Fibroblast of peridontal ligament (primary cell): ENCODE results near the gene AP3B2.
A peak's percentile ranks its signal among the peaks of the same experiment; 100 is the strongest.

Experiments
- DNase-seq: peaks from one replicate; pipeline ENCODE4 v3.0.0-alpha.2; 2010; ENCODE audit errors: extremely low read depth

The AP3B2 gene

GRCh38 chr15:82698711-82699345 is 10.8 kb downstream of the AP3B2 start:
- no peak for DNase-seq

- DNase-seq: no peak
Observed at GRCh38 chr15:82697735-82698407, 11.8 kb downstream of the AP3B2 start.

GRCh38 chr15:82692171-82692570 is 17.5 kb downstream of the AP3B2 start:
- DNase-seq: no peak

- DNase-seq: no peak
Observed at GRCh38 chr15:82689147-82689546, 20.5 kb downstream of the AP3B2 start.

- DNase-seq: no peak
Observed at GRCh38 chr15:82688691-82689090, 21.0 kb downstream of the AP3B2 start.

- DNase-seq: no peak
Observed at GRCh38 chr15:82681371-82681770, 28.3 kb downstream of the AP3B2 start.

GRCh38 chr15:82680200-82681102 is 29.2 kb downstream of the AP3B2 start:
- no peak for DNase-seq

- no peak for DNase-seq
Observed at GRCh38 chr15:82679626-82680199, 30.0 kb downstream of the AP3B2 start.

- no peak for DNase-seq
Observed at GRCh38 chr15:82677720-82678323, 31.9 kb downstream of the AP3B2 start.

- no peak for DNase-seq
Observed at GRCh38 chr15:82674873-82675272, 34.8 kb downstream of the AP3B2 start.

GRCh38 chr15:82670699-82671098 is 39.0 kb downstream of the AP3B2 start:
- DNase-seq: no peak

- DNase-seq: no peak
Observed at GRCh38 chr15:82666606-82667005, 43.1 kb downstream of the AP3B2 start.

- no peak for DNase-seq
Observed at GRCh38 chr15:82664021-82664420, 45.7 kb downstream of the AP3B2 start.

GRCh38 chr15:82663186-82663600 is 46.5 kb downstream of the AP3B2 start:
- DNase-seq: peak; percentile 45

GRCh38 chr15:82662641-82663040 is 47.0 kb downstream of the AP3B2 start:
- no peak for DNase-seq

GRCh38 chr15:82660378-82660777 is 49.3 kb downstream of the AP3B2 start:
- no peak for DNase-seq

- DNase-seq: no peak
Observed at GRCh38 chr15:82656641-82657266, 52.9 kb downstream of the AP3B2 start.

GRCh38 chr15:82655606-82656005 is 54.1 kb downstream of the AP3B2 start:
- no peak for DNase-seq

- no peak for DNase-seq
Observed at GRCh38 chr15:82653483-82654168, 56.0 kb downstream of the AP3B2 start.

GRCh38 chr15:82651708-82652107 is 58.0 kb downstream of the AP3B2 start:
- DNase-seq: no peak
